Stimulated activated CD4-positive, alpha-beta T cell treated with anti-CD3 and anti-CD28 coated beads, TNF-alpha, amount 100 ng/mL, for 4 hours (primary cell): ENCODE data around the gene SLAMF1.
"Not testable (repeated sequence)": the region's sequence is repeated elsewhere in the genome, so short reads cannot be mapped to it uniquely, and the experiment has no call there.

ENCODE experiments used
- DNase-seq, 3 experiments: peaks; one replicate each; pipeline ENCODE4 v3.0.0-alpha.2; 2020; ENCODE audit warnings: low read depth in 3 of 3

SLAMF1 gene

DNA sequence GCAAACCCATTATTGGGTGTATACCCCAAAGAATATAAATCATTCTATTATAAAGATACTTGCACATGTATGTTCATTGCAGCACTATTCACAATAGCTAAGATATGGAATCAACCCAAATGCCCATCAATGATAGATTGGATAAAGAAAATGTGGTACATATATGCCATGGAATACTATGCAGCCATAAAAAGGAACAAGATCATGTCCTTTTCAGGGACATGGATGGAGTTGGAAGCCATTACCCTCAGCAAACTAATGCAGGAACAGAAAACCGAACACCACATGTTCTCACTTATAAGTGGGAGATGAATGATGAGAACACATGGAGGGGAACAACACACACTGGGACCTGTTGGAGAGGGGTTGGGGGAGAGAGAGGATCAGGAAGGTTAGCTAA, 83.6 kb downstream of the SLAMF1 start:
- DNase-seq, result not testable (repeated sequence)

DNA sequence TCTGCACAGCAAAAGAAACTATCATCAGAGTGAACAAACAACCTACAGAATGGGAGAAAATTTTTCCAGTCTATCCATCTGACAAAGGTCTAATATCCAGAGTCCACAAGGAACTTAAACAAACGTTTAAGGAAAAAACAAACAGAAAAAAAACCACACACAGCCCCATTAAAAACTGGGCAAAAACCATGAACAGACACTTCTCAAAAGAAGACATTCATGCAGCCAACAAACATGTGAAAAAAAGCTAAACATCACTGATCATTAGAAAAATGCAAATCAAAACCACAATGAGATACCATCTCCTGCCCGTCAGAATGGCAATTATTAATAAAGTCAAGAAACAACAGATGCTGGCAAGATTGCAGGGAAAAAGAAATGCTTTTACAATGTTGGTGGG, 84.1 kb downstream of the SLAMF1 start:
- DNase-seq, result not testable (repeated sequence)

DNA sequence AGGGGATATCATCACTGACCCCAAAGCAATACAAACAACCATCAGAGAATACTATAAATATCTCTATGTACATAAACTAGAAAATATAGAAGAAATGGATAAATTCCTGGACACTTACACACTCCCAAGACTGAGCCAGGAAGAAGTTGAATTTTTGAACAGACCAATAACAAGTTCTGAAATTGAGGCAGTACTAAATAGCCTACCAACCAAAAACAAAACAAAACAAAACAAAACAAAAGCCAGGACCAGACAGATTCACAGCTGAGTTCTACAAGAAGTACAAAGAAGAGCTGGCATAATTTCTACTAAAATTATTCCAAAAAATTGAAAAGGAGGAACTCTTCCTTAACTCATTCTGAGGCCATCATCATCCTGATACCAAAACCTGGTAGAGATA, 86.0 kb downstream of the SLAMF1 start:
- DNase-seq, result no peak

DNA sequence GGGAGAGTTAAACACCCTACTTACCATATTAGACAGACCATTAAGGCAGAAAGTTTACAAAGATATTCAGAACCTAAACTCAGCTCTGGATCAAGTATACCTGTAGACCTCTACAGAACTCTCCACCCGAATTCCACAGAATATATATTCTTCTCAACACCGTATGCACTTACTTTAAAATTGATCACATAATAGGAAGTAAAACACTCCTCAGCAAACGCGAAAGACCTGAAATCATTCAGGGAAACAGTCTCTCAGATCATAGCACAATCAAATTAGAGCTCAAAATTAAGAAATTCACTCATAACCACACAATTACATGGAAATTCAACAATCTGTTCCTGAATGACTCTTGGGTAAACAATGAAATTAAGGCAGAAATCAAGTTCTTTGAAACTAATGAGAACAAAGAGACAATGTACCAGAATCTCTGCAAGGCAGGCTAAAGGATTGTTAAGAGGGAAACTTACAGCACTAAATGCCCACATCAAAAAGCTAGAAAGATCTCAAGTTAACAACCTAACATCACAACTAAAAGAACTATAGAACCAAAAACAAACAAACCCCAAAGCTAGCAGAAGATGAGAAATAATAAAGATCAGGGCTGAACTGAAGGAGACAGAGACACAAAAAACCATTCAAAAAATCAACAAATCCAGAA, 86.7 kb downstream of the SLAMF1 start:
- no peak for DNase-seq

DNA sequence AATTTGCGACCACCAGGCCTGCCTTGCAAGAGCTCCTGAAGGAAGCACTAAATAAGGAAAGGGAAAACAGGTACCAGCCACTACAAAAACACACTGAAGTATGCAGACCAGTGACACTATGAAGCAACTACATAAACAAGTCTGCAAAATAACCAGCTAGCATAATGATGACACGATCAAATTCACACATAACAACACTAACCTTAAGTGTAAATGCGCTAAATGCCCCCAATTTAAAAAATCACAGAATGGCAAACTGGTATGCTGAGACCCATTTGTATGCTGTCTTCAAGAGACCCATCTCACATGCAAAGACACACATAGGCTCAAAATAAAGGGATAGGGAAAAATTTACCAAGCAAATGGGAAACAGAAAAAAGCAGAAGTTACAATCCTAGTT, 87.4 kb downstream of the SLAMF1 start:
- DNase-seq, result not testable (repeated sequence)

DNA sequence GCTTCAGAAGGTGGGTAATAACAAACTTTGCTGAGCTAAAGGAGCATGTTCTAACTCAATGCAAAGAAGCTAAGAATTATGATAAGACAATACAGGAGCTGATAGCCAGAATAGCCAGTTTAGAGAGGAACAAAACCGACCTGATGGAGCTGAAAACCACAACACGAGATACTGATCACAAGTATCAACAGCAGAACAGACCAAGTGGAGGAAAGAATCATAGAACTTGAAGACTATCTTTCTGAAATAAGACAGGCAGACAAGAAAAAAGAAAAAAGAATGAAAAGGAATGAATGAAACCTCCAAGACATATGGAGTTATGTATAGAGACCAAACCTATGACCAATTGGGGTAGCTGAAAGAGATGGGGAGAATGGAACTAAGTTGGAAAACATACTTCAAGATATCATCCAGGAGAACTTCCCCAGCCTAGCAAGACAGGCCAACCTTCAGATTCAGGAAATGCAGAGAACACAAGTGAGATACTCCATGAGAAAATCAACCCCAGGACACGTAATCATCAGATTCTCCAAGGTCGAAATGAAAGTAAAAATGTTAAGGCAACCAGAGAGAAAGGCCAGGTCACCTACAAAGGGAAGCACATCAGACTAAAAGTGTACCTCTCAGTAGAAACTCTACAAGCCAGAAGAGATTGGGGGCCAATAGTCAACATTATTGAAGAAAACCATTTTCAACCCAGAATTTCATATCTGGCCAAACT, 88.0 kb downstream of the SLAMF1 start:
- DNase-seq, result no peak
